Mammary epithelial cell (primary cell): Measurements from ENCODE around the gene CLCN2.

ENCODE experiments used
- EZH2 ChIP-seq: IDR thresholded peaks from 2 replicates; pipeline ENCODE4 v1.6.1; 2012; ENCODE audit warnings: low read length, inconsistent platforms, borderline replicate concordance
- TF ChIP-seq, protein P1 (sequence below), 2 donors: IDR thresholded peaks in 1 of 2; conservative IDR thresholded peaks in 1 of 2; 2 replicates each; pipeline ENCODE4 v1.5.1; 2011 to 2012; ENCODE audit warnings: inconsistent platforms in 2 of 2, low read length in 2 of 2, mild to moderate bottlenecking in 2 of 2, control low read depth in 1 of 2, low read depth in 1 of 2; ENCODE audit not compliant: insufficient read depth in 1 of 2; ENCODE audit errors: extremely low read depth in 1 of 2

DNA sequence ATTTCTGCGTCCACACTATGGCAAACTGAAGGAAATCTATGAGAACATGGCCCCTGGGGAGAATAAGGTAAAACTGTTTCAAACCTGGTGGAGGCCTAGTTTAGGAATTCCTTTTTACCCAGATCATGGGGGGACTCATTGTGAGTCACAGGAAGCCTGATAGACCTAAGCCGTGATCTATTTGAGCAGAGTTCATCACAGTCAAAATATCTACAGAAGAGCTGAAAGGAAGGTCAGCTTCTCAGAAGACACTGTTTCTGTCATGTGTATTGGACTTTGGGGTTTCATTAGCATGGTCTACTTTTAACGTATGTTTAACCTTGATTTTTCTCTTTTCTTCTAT, 61.1 kb downstream of the CLCN2 start:
- TF ChIP-seq, protein P1, sequence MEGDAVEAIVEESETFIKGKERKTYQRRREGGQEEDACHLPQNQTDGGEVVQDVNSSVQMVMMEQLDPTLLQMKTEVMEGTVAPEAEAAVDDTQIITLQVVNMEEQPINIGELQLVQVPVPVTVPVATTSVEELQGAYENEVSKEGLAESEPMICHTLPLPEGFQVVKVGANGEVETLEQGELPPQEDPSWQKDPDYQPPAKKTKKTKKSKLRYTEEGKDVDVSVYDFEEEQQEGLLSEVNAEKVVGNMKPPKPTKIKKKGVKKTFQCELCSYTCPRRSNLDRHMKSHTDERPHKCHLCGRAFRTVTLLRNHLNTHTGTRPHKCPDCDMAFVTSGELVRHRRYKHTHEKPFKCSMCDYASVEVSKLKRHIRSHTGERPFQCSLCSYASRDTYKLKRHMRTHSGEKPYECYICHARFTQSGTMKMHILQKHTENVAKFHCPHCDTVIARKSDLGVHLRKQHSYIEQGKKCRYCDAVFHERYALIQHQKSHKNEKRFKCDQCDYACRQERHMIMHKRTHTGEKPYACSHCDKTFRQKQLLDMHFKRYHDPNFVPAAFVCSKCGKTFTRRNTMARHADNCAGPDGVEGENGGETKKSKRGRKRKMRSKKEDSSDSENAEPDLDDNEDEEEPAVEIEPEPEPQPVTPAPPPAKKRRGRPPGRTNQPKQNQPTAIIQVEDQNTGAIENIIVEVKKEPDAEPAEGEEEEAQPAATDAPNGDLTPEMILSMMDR (conservative IDR thresholded peaks at IDR 0.05 in 1 of 2, IDR thresholded peaks at IDR 0.05 in 1 of 2; ENCODE audit: extremely low read depth in 1 of 2, insufficient read depth in 1 of 2, low read depth in 1 of 2, low read length in 2 of 2), result no peak
- no peak for TF ChIP-seq EZH2
